ENCODE measurements around the gene GAD1.

The GAD1 gene

DNA sequence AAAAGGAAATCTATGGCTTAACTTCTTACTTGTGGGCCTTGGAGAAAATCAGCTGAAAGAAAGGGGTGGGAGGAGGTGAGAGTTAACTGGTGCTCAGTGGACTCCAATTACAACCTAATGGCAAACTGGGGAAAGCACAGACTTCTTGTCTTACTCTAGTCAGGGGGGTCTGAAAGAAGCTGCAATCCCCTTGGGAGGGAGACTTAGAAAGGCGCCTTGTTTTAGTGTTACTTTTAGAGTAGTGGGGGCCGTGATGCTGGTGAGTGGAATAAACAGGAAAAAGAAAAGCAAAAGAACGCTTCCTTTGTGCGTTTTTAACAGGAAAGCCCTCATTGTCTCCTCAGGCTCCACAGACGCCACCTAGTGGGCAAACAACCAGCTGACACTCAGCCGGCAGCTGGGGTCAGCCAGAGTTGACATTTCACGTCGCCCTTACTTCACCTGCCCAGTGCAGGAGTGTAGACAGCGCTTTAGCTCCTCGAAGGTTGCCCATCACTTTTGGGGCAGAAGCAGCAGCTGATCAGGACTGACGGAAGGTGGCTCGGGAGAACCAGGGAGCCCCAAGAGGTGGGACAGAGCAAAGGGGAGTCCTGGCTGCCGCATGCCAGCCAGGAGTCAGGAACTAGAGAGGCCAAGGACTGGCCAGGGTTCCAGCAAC lies 56.5 kb downstream of the GAD1 start:
- Histone ChIP-seq H3K9me3 (ENCODE audit: control insufficient read depth, low read length) (no peaks in the 10 kb centered on the region), H3K79me1 (replicated peaks; ENCODE audit: low read length, poor library complexity, severe bottlenecking) (no peaks in the 10 kb centered on the region), H4K8ac (ENCODE audit: low read length) (peak overlapping the region; percentile 29), H2BK5ac (ENCODE audit: low read depth, low read length, poor library complexity, severe bottlenecking) (no peak overlapping the region), H3K4me2 (ENCODE audit: low read length, poor library complexity, severe bottlenecking) (peak overlapping the region; percentile 73), H2BK12ac (ENCODE audit: low read length in 2 of 2) (no peak overlapping the region), H4K91ac (ENCODE audit: low read length) (no peak overlapping the region), H3K23ac (ENCODE audit: low read length in 2 of 2) (no peak overlapping the region), H2BK15ac (ENCODE audit: low read depth, poor library complexity, severe bottlenecking) (no peak overlapping the region), H3K4me1 (ENCODE audit: control insufficient read depth, insufficient read depth, low read depth, low read length) (peaks cover 5% of the 10 kb centered on the region), H2AFZ (ENCODE audit: low read depth, low read length) (no peak overlapping the region), H3K4me3 (ENCODE audit: insufficient read depth in 1 of 2, low read depth in 1 of 2, low read length in 2 of 2) (peak overlapping the region in 1 of 2 experiments; percentile 26), H3K27ac (ENCODE audit: low read length, poor library complexity, severe bottlenecking) (no peak overlapping the region), H3K36me3 (ENCODE audit: control insufficient read depth in 1 of 2, insufficient read depth in 2 of 2, low read depth in 1 of 2, low read length in 2 of 2) (no peaks in the 10 kb centered on the region), H3K9ac (ENCODE audit: low read length) (peak overlapping the region; percentile 75), H3K14ac (ENCODE audit: low read length in 2 of 2) (no peak overlapping the region), H3K4ac (ENCODE audit: low read depth in 1 of 2, low read length in 2 of 2) (no peak overlapping the region), H2AK5ac (ENCODE audit: low read length, severe bottlenecking) (no peak overlapping the region), H3K18ac (ENCODE audit: low read depth in 1 of 2, low read length in 2 of 2) (no peak overlapping the region), H2BK120ac (ENCODE audit: low read depth, low read length) (no peak overlapping the region), H3K27me3 (ENCODE audit: control insufficient read depth in 1 of 2, insufficient read depth in 1 of 2, low read length in 2 of 2) (no peaks in the 10 kb centered on the region)
- peak; percentile 71 for DNase-seq
- WGBS, result 17% methylated on average over 13 of the region's 13 CpGs

DNA sequence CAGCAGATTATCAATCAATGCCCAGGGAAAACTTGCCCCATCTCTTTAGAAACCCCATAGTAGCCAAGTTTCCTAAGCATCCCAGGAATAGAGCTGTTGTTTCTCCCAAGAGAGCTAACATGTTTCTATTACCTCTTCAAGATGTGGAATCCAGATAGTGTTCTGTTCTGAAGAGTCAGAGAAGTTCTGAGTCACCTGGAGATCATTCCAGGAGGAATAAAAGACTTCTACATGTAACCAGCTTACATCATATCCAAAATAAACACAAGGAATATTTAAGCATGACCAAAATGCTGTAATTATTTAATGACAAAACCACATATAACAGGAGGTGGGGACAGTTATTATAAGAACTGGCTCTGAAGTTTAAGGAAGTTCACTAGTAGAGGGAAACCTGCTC lies 61.4 kb downstream of the GAD1 start:
- Histone ChIP-seq H2BK120ac (ENCODE audit: low read depth, low read length) (no peak overlapping the region), H2BK15ac (ENCODE audit: low read depth, poor library complexity, severe bottlenecking) (no peak overlapping the region), H2BK5ac (ENCODE audit: low read depth, low read length, poor library complexity, severe bottlenecking) (no peak overlapping the region), H3K4me1 (ENCODE audit: control insufficient read depth, insufficient read depth, low read depth, low read length) (peaks cover 3% of the 10 kb centered on the region), H2AK5ac (ENCODE audit: low read length, severe bottlenecking) (no peak overlapping the region), H3K9ac (ENCODE audit: low read length) (no peak overlapping the region), H3K4me2 (ENCODE audit: low read length, poor library complexity, severe bottlenecking) (no peak overlapping the region), H3K18ac (ENCODE audit: low read depth in 1 of 2, low read length in 2 of 2) (no peak overlapping the region), H3K4me3 (ENCODE audit: insufficient read depth in 1 of 2, low read depth in 1 of 2, low read length in 2 of 2) (no peak overlapping the region), H3K23ac (ENCODE audit: low read length in 2 of 2) (no peak overlapping the region), H3K9me3 (ENCODE audit: control insufficient read depth, low read length) (no peaks in the 10 kb centered on the region), H3K14ac (ENCODE audit: low read length in 2 of 2) (no peak overlapping the region), H3K36me3 (ENCODE audit: control insufficient read depth in 1 of 2, insufficient read depth in 2 of 2, low read depth in 1 of 2, low read length in 2 of 2) (no peaks in the 10 kb centered on the region), H2AFZ (ENCODE audit: low read depth, low read length) (no peak overlapping the region), H3K27ac (ENCODE audit: low read length, poor library complexity, severe bottlenecking) (no peak overlapping the region), H4K91ac (ENCODE audit: low read length) (no peak overlapping the region), H2BK12ac (ENCODE audit: low read length in 2 of 2) (no peak overlapping the region), H4K8ac (ENCODE audit: low read length) (no peak overlapping the region), H3K4ac (ENCODE audit: low read depth in 1 of 2, low read length in 2 of 2) (no peak overlapping the region), H3K79me1 (replicated peaks; ENCODE audit: low read length, poor library complexity, severe bottlenecking) (no peaks in the 10 kb centered on the region), H3K27me3 (ENCODE audit: control insufficient read depth in 1 of 2, insufficient read depth in 1 of 2, low read length in 2 of 2) (peaks cover 15 to 16% of the 10 kb centered on the region in 2 experiments)
- no peak for DNase-seq

DNA sequence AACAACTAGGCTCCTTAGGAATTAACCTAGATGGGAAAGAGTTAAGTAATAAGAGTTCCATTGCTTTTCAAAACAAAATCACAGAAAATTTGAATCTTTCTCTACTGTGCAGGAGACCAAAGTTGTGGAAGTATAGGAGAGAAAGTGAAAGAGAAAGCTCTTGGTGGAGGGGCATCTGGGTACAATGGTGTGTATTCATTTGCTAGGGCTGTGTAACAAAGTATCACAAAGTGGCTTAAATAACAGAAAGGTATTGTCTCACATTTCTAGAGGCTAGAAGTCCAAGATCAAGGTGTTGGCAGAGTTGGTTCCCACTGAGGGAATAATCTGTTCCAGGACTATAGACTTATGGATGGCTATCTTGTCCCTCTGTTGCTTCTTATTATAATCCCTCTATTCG lies 61.8 kb downstream of the GAD1 start:
- H2BK12ac ChIP-seq (ENCODE audit: low read length in 2 of 2), result no peak overlapping the region
- H3K27ac ChIP-seq (ENCODE audit: low read length, poor library complexity, severe bottlenecking), result no peak overlapping the region
- WGBS, result no CpG with 5 or more reads among the region's 1 CpG
- H2AK5ac ChIP-seq (ENCODE audit: low read length, severe bottlenecking), result no peak overlapping the region
- H3K79me1 ChIP-seq (replicated peaks; ENCODE audit: low read length, poor library complexity, severe bottlenecking), result no peaks in the 10 kb centered on the region
- H3K9me3 ChIP-seq (ENCODE audit: control insufficient read depth, low read length), result no peaks in the 10 kb centered on the region
- H3K36me3 ChIP-seq (ENCODE audit: control insufficient read depth in 1 of 2, insufficient read depth in 2 of 2, low read depth in 1 of 2, low read length in 2 of 2), result no peaks in the 10 kb centered on the region
- no peak overlapping the region for H3K4me3 ChIP-seq (ENCODE audit: insufficient read depth in 1 of 2, low read depth in 1 of 2, low read length in 2 of 2)
- DNase-seq, result peak; percentile 17
- H3K18ac ChIP-seq (ENCODE audit: low read depth in 1 of 2, low read length in 2 of 2), result no peak overlapping the region
- no peak overlapping the region for H3K9ac ChIP-seq (ENCODE audit: low read length)
- H3K4ac ChIP-seq (ENCODE audit: low read depth in 1 of 2, low read length in 2 of 2), result no peak overlapping the region
- no peak overlapping the region for H2BK15ac ChIP-seq (ENCODE audit: low read depth, poor library complexity, severe bottlenecking)
- H3K4me1 ChIP-seq (ENCODE audit: control insufficient read depth, insufficient read depth, low read depth, low read length), result peaks cover under 1% of the 10 kb centered on the region
- no peak overlapping the region for H2AFZ ChIP-seq (ENCODE audit: low read depth, low read length)
- no peak overlapping the region for H4K91ac ChIP-seq (ENCODE audit: low read length)
- H3K23ac ChIP-seq (ENCODE audit: low read length in 2 of 2), result no peak overlapping the region
- no peak overlapping the region for H2BK120ac ChIP-seq (ENCODE audit: low read depth, low read length)
- H3K14ac ChIP-seq (ENCODE audit: low read length in 2 of 2), result no peak overlapping the region
- H4K8ac ChIP-seq (ENCODE audit: low read length), result no peak overlapping the region
- H3K4me2 ChIP-seq (ENCODE audit: low read length, poor library complexity, severe bottlenecking), result no peak overlapping the region
- H3K27me3 ChIP-seq (ENCODE audit: control insufficient read depth in 1 of 2, insufficient read depth in 1 of 2, low read length in 2 of 2), result peaks cover 18 to 20% of the 10 kb centered on the region in 2 experiments
- no peak overlapping the region for H2BK5ac ChIP-seq (ENCODE audit: low read depth, low read length, poor library complexity, severe bottlenecking)

DNA sequence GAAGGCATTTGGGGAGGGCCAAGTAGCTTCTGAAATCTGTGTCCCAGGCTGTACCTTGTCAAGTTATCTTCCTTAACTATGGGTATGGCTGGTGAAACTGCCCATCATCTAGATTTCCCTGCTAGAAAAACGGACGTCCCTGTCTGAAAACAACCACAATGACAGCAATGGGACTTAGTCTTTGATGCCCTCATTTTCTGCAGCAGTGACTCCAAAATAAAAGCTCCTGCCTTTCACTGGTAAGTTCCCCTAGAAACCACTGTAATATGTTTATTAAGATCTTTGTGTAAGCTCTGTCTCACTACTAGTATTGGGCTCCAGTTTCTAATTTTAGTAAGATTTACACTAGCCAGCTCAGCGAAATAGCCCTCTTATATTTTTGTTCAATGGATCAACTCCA lies 65.2 kb downstream of the GAD1 start:
- no peak overlapping the region for H4K8ac ChIP-seq (ENCODE audit: low read length)
- peaks cover 18 to 20% of the 10 kb centered on the region in 2 experiments for H3K27me3 ChIP-seq (ENCODE audit: control insufficient read depth in 1 of 2, insufficient read depth in 1 of 2, low read length in 2 of 2)
- no peak overlapping the region for H3K14ac ChIP-seq (ENCODE audit: low read length in 2 of 2)
- no peak overlapping the region for H2AK5ac ChIP-seq (ENCODE audit: low read length, severe bottlenecking)
- no peak overlapping the region for H3K27ac ChIP-seq (ENCODE audit: low read length, poor library complexity, severe bottlenecking)
- H3K4me2 ChIP-seq (ENCODE audit: low read length, poor library complexity, severe bottlenecking), result no peak overlapping the region
- no peak overlapping the region for H2BK5ac ChIP-seq (ENCODE audit: low read depth, low read length, poor library complexity, severe bottlenecking)
- H3K4me1 ChIP-seq (ENCODE audit: control insufficient read depth, insufficient read depth, low read depth, low read length), result no peaks in the 10 kb centered on the region
- H3K79me1 ChIP-seq (replicated peaks; ENCODE audit: low read length, poor library complexity, severe bottlenecking), result no peaks in the 10 kb centered on the region
- no peak overlapping the region for H3K18ac ChIP-seq (ENCODE audit: low read depth in 1 of 2, low read length in 2 of 2)
- no peaks in the 10 kb centered on the region for H3K36me3 ChIP-seq (ENCODE audit: control insufficient read depth in 1 of 2, insufficient read depth in 2 of 2, low read depth in 1 of 2, low read length in 2 of 2)
- H2BK12ac ChIP-seq (ENCODE audit: low read length in 2 of 2), result no peak overlapping the region
- H3K4ac ChIP-seq (ENCODE audit: low read depth in 1 of 2, low read length in 2 of 2), result no peak overlapping the region
- H3K23ac ChIP-seq (ENCODE audit: low read length in 2 of 2), result no peak overlapping the region
- H3K4me3 ChIP-seq (ENCODE audit: insufficient read depth in 1 of 2, low read depth in 1 of 2, low read length in 2 of 2), result no peak overlapping the region
- no peak overlapping the region for H4K91ac ChIP-seq (ENCODE audit: low read length)
- H2BK120ac ChIP-seq (ENCODE audit: low read depth, low read length), result no peak overlapping the region
- H2BK15ac ChIP-seq (ENCODE audit: low read depth, poor library complexity, severe bottlenecking), result no peak overlapping the region
- no peak for DNase-seq
- H3K9ac ChIP-seq (ENCODE audit: low read length), result no peak overlapping the region
- H2AFZ ChIP-seq (ENCODE audit: low read depth, low read length), result no peak overlapping the region
- WGBS, result 82% methylated on average over 3 of the region's 3 CpGs
- no peaks in the 10 kb centered on the region for H3K9me3 ChIP-seq (ENCODE audit: control insufficient read depth, low read length)
